Left ventricle myocardium inferior (tissue), 1 donor: ENCODE measurements around the gene ODAD3. TPM values are rescaled to one million over a fixed set of nuclear protein-coding genes. Genes with fewer than 3 reads are reported as not detected.

ENCODE experiments used
- DNase-seq: peaks from one replicate; pipeline ENCODE4 v3.0.0-alpha.2; 2020
- H3K27ac ChIP-seq: fragments of 200-600 bp; replicated peaks from 2 replicates; pipeline ENCODE4 v1.8.0; 2021
- H3K27me3 ChIP-seq: fragments of 200-600 bp; 2 replicates; pipeline ENCODE4 v1.8.0; 2021; ENCODE audit warnings: low read depth
- H3K36me3 ChIP-seq: fragments of 200-600 bp; 2 replicates; pipeline ENCODE4 v1.8.0; 2021
- H3K4me1 ChIP-seq: fragments of 200-600 bp; 2 replicates; pipeline ENCODE4 v1.8.0; 2021
- H3K4me3 ChIP-seq: fragments of 200-600 bp; 2 replicates; pipeline ENCODE4 v1.8.0; 2021; ENCODE audit warnings: mild to moderate bottlenecking, moderate library complexity
- H3K9me3 ChIP-seq: fragments of 200-600 bp; replicated peaks from 2 replicates; pipeline ENCODE4 v1.8.0; 2021
- intact Hi-C: fragments of 100-400 bp; cut with micrococcal nuclease; formaldehyde crosslinking; loops from one replicate; pipeline ENCODE4 v1.11.0; 2022
- total RNA-seq: library from RNA; stranded (reverse); fragmentation: NEBNext Ultra II Directional; extraction: Animal tissue kit (Norgen Biotek cat#: 25700); gene quantifications from one replicate; pipeline ENCODE4 v1.2.1, GENCODE V29; 2021
- TF ChIP-seq, protein P1 (sequence below): fragments of 200-600 bp; IDR thresholded peaks from 2 replicates; pipeline ENCODE4 v1.8.0; 2021; ENCODE audit warnings: antibody characterized with exemption, mild to moderate bottlenecking, borderline replicate concordance
- donor health status: DM: no; HTN: yes; CAD: no; lungs with severe emphysema.

The ODAD3 gene
- total RNA-seq, 1 donor from 2014 or later: 0.77 TPM

GRCh38 chr19:11423791-11424181, 11.1 kb downstream of the ODAD3 start:
- Histone ChIP-seq H3K9me3 (no peaks in the 10 kb centered on the region), H3K4me3 (no peak overlapping the region), H3K27ac (no peak overlapping the region), H3K36me3 (no peaks in the 10 kb centered on the region), H3K4me1 (peaks cover 48% of the 10 kb centered on the region), H3K27me3 (peaks cover 57% of the 10 kb centered on the region)
- intact Hi-C loops: no loop called here
- DNase-seq: no peak
- TF ChIP-seq, protein P1, sequence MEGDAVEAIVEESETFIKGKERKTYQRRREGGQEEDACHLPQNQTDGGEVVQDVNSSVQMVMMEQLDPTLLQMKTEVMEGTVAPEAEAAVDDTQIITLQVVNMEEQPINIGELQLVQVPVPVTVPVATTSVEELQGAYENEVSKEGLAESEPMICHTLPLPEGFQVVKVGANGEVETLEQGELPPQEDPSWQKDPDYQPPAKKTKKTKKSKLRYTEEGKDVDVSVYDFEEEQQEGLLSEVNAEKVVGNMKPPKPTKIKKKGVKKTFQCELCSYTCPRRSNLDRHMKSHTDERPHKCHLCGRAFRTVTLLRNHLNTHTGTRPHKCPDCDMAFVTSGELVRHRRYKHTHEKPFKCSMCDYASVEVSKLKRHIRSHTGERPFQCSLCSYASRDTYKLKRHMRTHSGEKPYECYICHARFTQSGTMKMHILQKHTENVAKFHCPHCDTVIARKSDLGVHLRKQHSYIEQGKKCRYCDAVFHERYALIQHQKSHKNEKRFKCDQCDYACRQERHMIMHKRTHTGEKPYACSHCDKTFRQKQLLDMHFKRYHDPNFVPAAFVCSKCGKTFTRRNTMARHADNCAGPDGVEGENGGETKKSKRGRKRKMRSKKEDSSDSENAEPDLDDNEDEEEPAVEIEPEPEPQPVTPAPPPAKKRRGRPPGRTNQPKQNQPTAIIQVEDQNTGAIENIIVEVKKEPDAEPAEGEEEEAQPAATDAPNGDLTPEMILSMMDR: no peak

DNA sequence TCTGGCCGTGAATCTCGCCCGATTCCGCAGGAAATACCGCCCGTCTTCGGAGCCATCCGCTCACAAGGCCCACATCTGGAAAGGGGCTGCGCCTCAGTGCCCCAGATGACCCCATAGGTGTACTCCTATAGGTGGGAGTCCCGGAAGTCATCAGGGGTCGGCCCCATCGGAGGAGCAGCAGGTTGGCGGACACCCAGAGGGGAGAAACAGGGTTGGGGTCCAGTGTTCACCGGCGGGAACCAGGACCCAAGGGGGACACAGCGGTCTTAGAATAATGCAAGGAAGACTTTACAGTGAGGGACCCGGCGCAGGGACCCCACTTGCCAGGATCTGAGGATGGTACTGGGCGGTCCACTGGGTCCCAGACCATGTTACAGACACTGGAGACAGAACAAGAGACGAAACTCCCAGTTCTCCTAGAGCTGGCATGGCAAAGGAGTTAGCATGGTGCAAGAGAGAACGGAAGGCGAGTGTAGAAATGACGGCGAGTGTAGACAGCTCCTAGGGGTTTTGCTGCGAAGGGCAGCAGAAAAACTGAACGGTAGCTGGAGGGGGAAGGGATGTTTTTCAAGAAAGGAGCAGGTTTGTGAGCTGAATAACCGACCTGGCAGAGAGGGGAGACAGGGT, 11.6 kb downstream of the ODAD3 start:
- no peaks in the 10 kb centered on the region for H3K36me3 ChIP-seq
- intact Hi-C loops: no loop called here
- no peak overlapping the region for H3K27ac ChIP-seq
- peaks cover 53% of the 10 kb centered on the region for H3K4me1 ChIP-seq
- peaks cover 62% of the 10 kb centered on the region for H3K27me3 ChIP-seq
- no peaks in the 10 kb centered on the region for H3K9me3 ChIP-seq
- DNase-seq: no peak
- H3K4me3 ChIP-seq: no peak overlapping the region
- TF ChIP-seq, protein P1: no peak

- DNase-seq: peak; percentile 84
- Histone ChIP-seq H3K4me1 (peaks cover 55% of the 10 kb centered on the region), H3K4me3 (peak overlapping the region; percentile 66), H3K27me3 (peaks cover 69% of the 10 kb centered on the region), H3K36me3 (no peaks in the 10 kb centered on the region), H3K9me3 (no peaks in the 10 kb centered on the region), H3K27ac (peak overlapping the region; percentile 84)
- TF ChIP-seq, protein P1: no peak
- intact Hi-C loops: no loop called here
Observed at GRCh38 chr19:11422163-11423065, 12.5 kb downstream of the ODAD3 start.

DNA sequence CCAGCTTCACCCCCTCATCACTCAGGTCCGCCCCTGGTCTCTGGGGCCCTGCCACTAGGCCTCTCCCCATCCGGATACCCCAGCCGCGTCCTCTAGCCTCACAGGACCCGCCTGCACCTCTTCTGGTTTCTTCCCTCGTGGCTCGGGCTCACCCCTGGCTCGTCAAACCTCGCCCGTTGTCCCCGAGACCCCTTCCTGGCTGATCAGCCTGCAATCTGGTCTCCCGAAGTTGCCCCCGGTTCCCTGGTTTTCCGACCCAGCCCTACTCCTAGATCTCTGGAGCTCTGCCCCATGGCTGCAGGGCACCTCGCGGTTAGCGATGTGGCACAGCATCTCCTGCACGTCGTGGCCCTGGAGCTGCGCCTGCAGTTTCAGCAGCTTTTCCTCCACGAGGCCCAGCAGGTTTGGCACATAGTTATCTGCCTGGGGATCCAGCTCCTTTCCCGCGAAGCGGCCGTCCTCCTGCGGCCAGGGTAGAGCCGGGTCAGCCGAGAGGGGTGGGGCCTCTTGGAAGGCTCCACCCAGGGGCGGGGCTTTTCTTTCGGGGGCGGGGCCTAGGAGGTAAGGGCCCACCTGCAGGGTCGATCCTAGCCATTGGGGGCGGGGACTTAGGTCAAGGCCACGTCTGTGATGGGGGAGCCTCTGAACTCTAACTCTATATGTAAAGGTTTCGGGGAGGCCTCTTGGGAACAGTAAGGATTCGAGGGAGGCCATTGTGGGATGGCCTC, 13.4 kb downstream of the ODAD3 start:
- H3K27me3 ChIP-seq: peaks cover 78% of the 10 kb centered on the region
- intact Hi-C loops: no loop called here

More for the DNA sequence above, 13.4 kb downstream of the ODAD3 start:
- H3K4me1 ChIP-seq: peaks cover 55% of the 10 kb centered on the region
- H3K9me3 ChIP-seq: no peaks in the 10 kb centered on the region
- no peaks in the 10 kb centered on the region for H3K36me3 ChIP-seq
- peak overlapping the region; percentile 66 for H3K4me3 ChIP-seq
- H3K27ac ChIP-seq: peak overlapping the region; percentile 84
- TF ChIP-seq, protein P1: no peak
- DNase-seq: peak; percentile 59
